Measurements from ENCODE around the gene RGSL1. TPM values are rescaled to one million over a fixed set of nuclear protein-coding genes. Genes with fewer than 3 reads are reported as not detected.

Gene RGSL1
- total and polyA plus RNA-seq, 7 donors = not detected

- intact Hi-C loops (cut with DNase I) = loop anchor here (1.0 to 5.0 kb wide), 3 partner anchors 159 to 182 kb away; no protein-coding TSS in a partner anchor
- Histone ChIP-seq H3K4me1 (peaks cover 22% of the 10 kb centered on the region), H3K27me3 (ENCODE audit: insufficient read depth in 3 of 3, low read length in 2 of 3) (no peaks in the 10 kb centered on the region), H3K27ac (no peak overlapping the region), H3K4me3 (peak overlapping the region; percentile 69), H3K9me3 (no peaks in the 10 kb centered on the region), H3K36me3 (ENCODE audit: insufficient read depth in 1 of 2, low read depth in 1 of 2) (peaks cover 0 to 22% of the 10 kb centered on the region in 2 donors)
- no peak for DNase-seq
- no peak for ATAC-seq
- TF ChIP-seq, protein P1, sequence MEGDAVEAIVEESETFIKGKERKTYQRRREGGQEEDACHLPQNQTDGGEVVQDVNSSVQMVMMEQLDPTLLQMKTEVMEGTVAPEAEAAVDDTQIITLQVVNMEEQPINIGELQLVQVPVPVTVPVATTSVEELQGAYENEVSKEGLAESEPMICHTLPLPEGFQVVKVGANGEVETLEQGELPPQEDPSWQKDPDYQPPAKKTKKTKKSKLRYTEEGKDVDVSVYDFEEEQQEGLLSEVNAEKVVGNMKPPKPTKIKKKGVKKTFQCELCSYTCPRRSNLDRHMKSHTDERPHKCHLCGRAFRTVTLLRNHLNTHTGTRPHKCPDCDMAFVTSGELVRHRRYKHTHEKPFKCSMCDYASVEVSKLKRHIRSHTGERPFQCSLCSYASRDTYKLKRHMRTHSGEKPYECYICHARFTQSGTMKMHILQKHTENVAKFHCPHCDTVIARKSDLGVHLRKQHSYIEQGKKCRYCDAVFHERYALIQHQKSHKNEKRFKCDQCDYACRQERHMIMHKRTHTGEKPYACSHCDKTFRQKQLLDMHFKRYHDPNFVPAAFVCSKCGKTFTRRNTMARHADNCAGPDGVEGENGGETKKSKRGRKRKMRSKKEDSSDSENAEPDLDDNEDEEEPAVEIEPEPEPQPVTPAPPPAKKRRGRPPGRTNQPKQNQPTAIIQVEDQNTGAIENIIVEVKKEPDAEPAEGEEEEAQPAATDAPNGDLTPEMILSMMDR (IDR thresholded peaks at IDR 0.05) = no peak
- WGBS, 3 donors = 66 to 73% (median 68%) methylated on average over 5 of the region's 5 CpGs
Measured at GRCh38 chr1:182600745-182601415, 150.9 kb downstream of the RGSL1 start.

DNA sequence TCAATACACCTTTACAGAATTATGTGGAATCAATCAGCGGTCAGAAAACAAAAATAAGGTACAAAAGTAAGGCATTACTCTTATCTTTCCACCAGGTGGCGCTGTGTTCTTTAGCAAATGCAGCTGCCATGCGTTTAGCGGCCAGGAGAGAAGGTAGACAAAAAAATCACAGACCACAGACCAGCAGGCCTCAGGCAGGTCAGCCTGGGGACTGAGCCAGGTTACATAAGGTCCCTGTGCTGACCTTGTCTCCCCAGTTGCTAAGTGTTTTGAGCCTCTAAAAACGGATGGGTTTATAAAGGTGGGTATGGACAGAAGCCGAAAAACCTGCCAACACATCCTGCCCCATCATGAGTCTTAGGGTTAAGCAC lies 151.5 kb downstream of the RGSL1 start:
- ATAC-seq = peak; percentile 57 to 67 (median 62)
- peak; percentile 53 to 75 for DNase-seq
- Histone ChIP-seq H3K27me3 (ENCODE audit: insufficient read depth in 3 of 3, low read length in 2 of 3) (no peaks in the 10 kb centered on the region), H3K36me3 (ENCODE audit: insufficient read depth in 1 of 2, low read depth in 1 of 2) (peaks cover 0 to 22% of the 10 kb centered on the region in 2 donors), H3K27ac (no peak overlapping the region), H3K9me3 (no peaks in the 10 kb centered on the region), H3K4me3 (peak overlapping the region; percentile 69), H3K4me1 (peaks cover 23% of the 10 kb centered on the region)
- TF ChIP-seq, protein P1 (IDR thresholded peaks at IDR 0.05) = peak; percentile 90
- WGBS, 3 donors = 15 to 16% (median 16%) methylated on average over 6 of the region's 6 CpGs
- intact Hi-C loops (cut with DNase I) = loop anchor here (1.0 to 5.0 kb wide), 3 partner anchors 159 to 181 kb away; no protein-coding TSS in a partner anchor

DNA sequence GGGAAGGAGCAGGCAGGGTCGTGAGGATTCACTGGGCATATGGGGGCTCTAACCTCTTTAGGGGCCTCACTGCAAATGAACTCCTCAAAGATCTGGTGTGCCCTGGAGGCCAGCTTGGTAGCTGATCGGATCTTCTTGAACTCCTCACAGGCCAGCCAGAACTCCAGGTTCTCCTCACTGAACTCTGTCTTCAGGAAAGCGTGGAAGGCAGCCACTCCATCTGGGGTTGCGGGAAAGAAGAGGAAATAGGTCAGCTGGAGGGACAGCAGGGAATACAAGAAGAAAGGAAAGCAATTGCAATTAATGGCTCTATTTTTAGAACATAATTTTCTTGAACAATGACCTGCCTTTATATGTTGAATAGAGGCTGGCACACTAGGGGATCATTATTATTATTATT lies 152.0 kb downstream of the RGSL1 start:
- Histone ChIP-seq H3K4me3 (peak overlapping the region; percentile 69), H3K27me3 (ENCODE audit: insufficient read depth in 3 of 3, low read length in 2 of 3) (no peaks in the 10 kb centered on the region), H3K4me1 (peaks cover 28% of the 10 kb centered on the region), H3K9me3 (no peaks in the 10 kb centered on the region), H3K36me3 (ENCODE audit: insufficient read depth in 1 of 2, low read depth in 1 of 2) (peaks cover 0 to 22% of the 10 kb centered on the region in 2 donors), H3K27ac (no peak overlapping the region)
- 54 to 74% (median 60%) methylated on average over 4 of the region's 4 CpGs for WGBS, 3 donors
- intact Hi-C loops (cut with DNase I) = loop anchor here (1.0 to 5.0 kb wide), 3 partner anchors 160 to 181 kb away; no protein-coding TSS in a partner anchor
- DNase-seq = no peak
- TF ChIP-seq, protein P1 (IDR thresholded peaks at IDR 0.05) = no peak
- no peak for ATAC-seq

DNA sequence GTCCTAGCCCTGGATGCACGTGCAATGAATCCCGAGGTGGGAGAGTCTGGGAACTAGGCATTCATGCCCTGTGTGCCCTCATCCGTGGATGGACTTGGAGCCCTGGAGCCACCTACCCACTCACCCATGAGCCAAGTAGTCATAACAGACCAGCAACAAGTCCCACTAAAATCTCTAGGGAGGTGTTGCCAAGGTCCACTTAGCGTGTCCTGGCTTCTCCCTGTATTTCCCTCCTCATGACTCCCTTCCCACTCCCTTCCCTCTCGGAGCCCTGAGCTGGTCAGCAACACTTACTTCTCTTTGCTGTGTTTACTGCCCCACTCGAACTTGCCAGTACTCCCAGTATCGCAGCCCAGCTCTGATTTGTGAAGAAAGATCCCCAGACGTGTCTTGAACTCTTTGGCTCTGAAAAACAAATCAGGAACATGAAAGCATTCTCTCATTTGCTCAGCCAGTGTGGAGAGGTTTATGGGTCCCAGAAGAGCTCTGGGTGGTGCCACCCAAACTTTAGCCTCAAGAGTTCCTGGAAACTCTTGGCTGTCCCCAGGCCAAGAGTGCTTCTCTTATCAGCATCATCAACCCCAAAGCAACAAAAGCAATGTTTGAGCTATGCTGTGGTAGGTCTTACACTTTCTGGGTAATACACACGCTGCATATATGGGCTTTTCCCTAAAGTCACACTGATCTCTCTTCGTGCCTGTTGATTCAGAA lies 153.1 kb downstream of the RGSL1 start:
- TF ChIP-seq, protein P1 (IDR thresholded peaks at IDR 0.05) = no peak
- Histone ChIP-seq H3K9me3 (no peaks in the 10 kb centered on the region), H3K27ac (peak overlapping the region; percentile 74), H3K36me3 (ENCODE audit: insufficient read depth in 1 of 2, low read depth in 1 of 2) (peaks cover 0 to 22% of the 10 kb centered on the region in 2 donors), H3K4me1 (peaks cover 32% of the 10 kb centered on the region), H3K4me3 (peak overlapping the region; percentile 69), H3K27me3 (ENCODE audit: insufficient read depth in 3 of 3, low read length in 2 of 3) (no peaks in the 10 kb centered on the region)
- WGBS, 3 donors = 55 to 62% (median 56%) methylated on average over 10 of the region's 10 CpGs
- DNase-seq (no peak), ATAC-seq (no peak)
- intact Hi-C loops (cut with DNase I) = loop anchor here in 1 of 2 donors (5.0 kb wide), 1 partner anchor 161 kb away; no protein-coding TSS in a partner anchor
